Neural progenitor cell (in vitro differentiated cells): ENCODE measurements around the gene SLC15A4. TPM values are rescaled to one million over a fixed set of nuclear protein-coding genes. Genes with fewer than 3 reads are reported as not detected.

ENCODE experiments used
- DNase-seq: peaks from one replicate; pipeline ENCODE4 v3.0.0-alpha.2; 2016; ENCODE audit warnings: low spot score
- H2AFZ ChIP-seq: fragments of 200-600 bp; sonication (generic); replicated peaks from 2 replicates; pipeline ENCODE4 v1.6.1; 2016; ENCODE audit warnings: antibody characterized with exemption
- H3F3A ChIP-seq: fragments of 200-600 bp; sonication (generic); 2 replicates; pipeline ENCODE4 v1.6.1; 2016; ENCODE audit warnings: antibody characterized with exemption, low read depth
- H3K27ac ChIP-seq: fragments of 200-600 bp; sonication (generic); 2 replicates; pipeline ENCODE4 v1.5.1; 2016; ENCODE audit warnings: mild to moderate bottlenecking
- H3K27me3 ChIP-seq: fragments of 200-600 bp; sonication (generic); 2 replicates; pipeline ENCODE4 v1.6.1; 2016; ENCODE audit warnings: mild to moderate bottlenecking, moderate library complexity
- H3K36me3 ChIP-seq: fragments of 200-600 bp; sonication (generic); 2 replicates; pipeline ENCODE4 v1.5.1; 2016
- H3K4me1 ChIP-seq: fragments of 200-600 bp; sonication (generic); 2 replicates; pipeline ENCODE4 v1.6.1; 2016; ENCODE audit warnings: mixed run types
- H3K4me2 ChIP-seq: fragments of 200-600 bp; sonication (generic); 2 replicates; pipeline ENCODE4 v1.6.1; 2016
- H3K4me3 ChIP-seq: fragments of 200-600 bp; sonication (generic); 2 replicates; pipeline ENCODE4 v1.5.1; 2016
- H3K79me2 ChIP-seq: fragments of 200-600 bp; sonication (generic); 2 replicates; pipeline ENCODE4 v1.6.1; 2016; ENCODE audit warnings: low read depth
- H3K9ac ChIP-seq: fragments of 200-600 bp; sonication (generic); 2 replicates; pipeline ENCODE4 v1.6.1; 2016
- H3K9me3 ChIP-seq: fragments of 200-600 bp; sonication (generic); 2 replicates; pipeline ENCODE4 v1.5.1; 2016; ENCODE audit warnings: low read depth
- H4K20me1 ChIP-seq: fragments of 200-600 bp; sonication (generic); 2 replicates; pipeline ENCODE4 v1.6.1; 2016; ENCODE audit warnings: low read depth
- H3K27ac Mint-ChIP-seq: 3 replicates; pipeline ENCODE4 v1.8.0; 2021; ENCODE audit warnings: mixed read lengths
- H3K27me3 Mint-ChIP-seq: 2 replicates; pipeline ENCODE4 v1.8.0; 2022; ENCODE audit warnings: low read depth, mild to moderate bottlenecking, inconsistent platforms, moderate library complexity, mixed read lengths; ENCODE audit not compliant: insufficient read depth
- H3K36me3 Mint-ChIP-seq: 3 replicates; pipeline ENCODE4 v1.8.0; 2021; ENCODE audit warnings: mixed read lengths
- H3K4me1 Mint-ChIP-seq: 3 replicates; pipeline ENCODE4 v1.8.0; 2021; ENCODE audit warnings: mixed read lengths
- H3K4me3 Mint-ChIP-seq: 3 replicates; pipeline ENCODE4 v1.8.0; 2021; ENCODE audit warnings: mild to moderate bottlenecking, moderate library complexity, mixed read lengths
- H3K9me3 Mint-ChIP-seq: 3 replicates; pipeline ENCODE4 v1.8.0; 2020; ENCODE audit warnings: mixed read lengths
- CTCF ChIP-seq: fragments of 200-600 bp; sonication (generic); IDR thresholded peaks from 2 replicates; pipeline ENCODE4 v1.5.1; 2017; ENCODE audit warnings: antibody characterized with exemption, mild to moderate bottlenecking
- EZH2 ChIP-seq: fragments of 200-600 bp; sonication (generic); IDR thresholded peaks from 2 replicates; pipeline ENCODE4 v1.6.1; 2017; ENCODE audit warnings: antibody characterized with exemption, mild to moderate bottlenecking, moderate library complexity
- EZH2phosphoT487 ChIP-seq: fragments of 200-600 bp; sonication (generic); IDR thresholded peaks from 2 replicates; pipeline ENCODE4 v1.6.1; 2017; ENCODE audit warnings: antibody characterized with exemption
- total RNA-seq: library from RNA; depleted of rRNA; stranded (reverse); fragments of >200 nt; gene quantifications from 2 replicates; pipeline ENCODE4 v1.2.3, GENCODE V29; 2015; ENCODE audit warnings: low replicate concordance

Gene SLC15A4
- total RNA-seq, 1 donor from 2014 or later, result 42.3 TPM

GRCh38 chr12:128830505-128830893, 6.7 kb upstream of the SLC15A4 start:
- Histone ChIP-seq H2AFZ (no peak overlapping the region), H3K36me3 (no peaks in the 10 kb centered on the region), H3K4me2 (no peak overlapping the region), H3K4me3 (no peak overlapping the region), H3K27me3 (no peaks in the 10 kb centered on the region), H3F3A (no peaks in the 10 kb centered on the region), H3K9ac (no peak overlapping the region), H3K9me3 (no peaks in the 10 kb centered on the region), H4K20me1 (no peaks in the 10 kb centered on the region), H3K4me1 (no peaks in the 10 kb centered on the region), H3K27ac (no peak overlapping the region), H3K79me2 (no peaks in the 10 kb centered on the region)
- TF ChIP-seq EZH2phosphoT487 (no peak), CTCF (no peak), EZH2 (no peak)
- Mint-ChIP-seq H3K36me3 (no peaks in the 10 kb centered on the region), H3K4me1 (peaks cover 4% of the 10 kb centered on the region), H3K4me3 (no peak overlapping the region), H3K27me3 (peaks cover 2% of the 10 kb centered on the region), H3K27ac (no peak overlapping the region), H3K9me3 (peaks cover 1% of the 10 kb centered on the region)
- no peak for DNase-seq

GRCh38 chr12:128829861-128830504, 6.2 kb upstream of the SLC15A4 start:
- no peak for DNase-seq
- H3K4me3 Mint-ChIP-seq, result no peak overlapping the region

GRCh38 chr12:128827724-128828123, 4.0 kb upstream of the SLC15A4 start:
- Mint-ChIP-seq H3K27me3 (peaks cover 2% of the 10 kb centered on the region), H3K4me3 (no peak overlapping the region)
- H3K27me3 ChIP-seq, result no peaks in the 10 kb centered on the region

More at GRCh38 chr12:128829861-128830504, 6.2 kb upstream of the SLC15A4 start:
- TF ChIP-seq CTCF (no peak), EZH2 (no peak), EZH2phosphoT487 (no peak)
- Histone ChIP-seq H3K27me3 (no peaks in the 10 kb centered on the region), H3F3A (no peaks in the 10 kb centered on the region), H3K27ac (no peak overlapping the region), H2AFZ (no peak overlapping the region), H4K20me1 (no peaks in the 10 kb centered on the region), H3K36me3 (no peaks in the 10 kb centered on the region), H3K4me2 (no peak overlapping the region), H3K79me2 (no peaks in the 10 kb centered on the region), H3K4me3 (no peak overlapping the region), H3K4me1 (peaks cover 1% of the 10 kb centered on the region), H3K9ac (no peak overlapping the region), H3K9me3 (no peaks in the 10 kb centered on the region)
- H3K4me1 Mint-ChIP-seq, result peaks cover 5% of the 10 kb centered on the region
- no peak overlapping the region for H3K27ac Mint-ChIP-seq
- H3K9me3 Mint-ChIP-seq, result no peaks in the 10 kb centered on the region
- no peaks in the 10 kb centered on the region for H3K36me3 Mint-ChIP-seq
- H3K27me3 Mint-ChIP-seq, result peaks cover 2% of the 10 kb centered on the region

More at GRCh38 chr12:128827724-128828123, 4.0 kb upstream of the SLC15A4 start:
- H2AFZ ChIP-seq, result no peak overlapping the region
- no peak overlapping the region for H3K4me2 ChIP-seq
- peaks cover 8% of the 10 kb centered on the region for H3K79me2 ChIP-seq
- no peak overlapping the region for H3K27ac Mint-ChIP-seq
- no peak overlapping the region for H3K9ac ChIP-seq
- H3K4me1 Mint-ChIP-seq, result peaks cover 9% of the 10 kb centered on the region
- H3K9me3 Mint-ChIP-seq, result no peaks in the 10 kb centered on the region
- TF ChIP-seq EZH2phosphoT487 (no peak), EZH2 (no peak), CTCF (no peak)
- no peaks in the 10 kb centered on the region for H3K9me3 ChIP-seq
- no peak overlapping the region for H3K4me3 ChIP-seq
- H4K20me1 ChIP-seq, result peaks cover 6% of the 10 kb centered on the region
- H3K36me3 ChIP-seq, result no peaks in the 10 kb centered on the region
- H3K27ac ChIP-seq, result no peak overlapping the region
- peaks cover 12% of the 10 kb centered on the region for H3K4me1 ChIP-seq
- H3K36me3 Mint-ChIP-seq, result no peaks in the 10 kb centered on the region
- DNase-seq, result no peak
- H3F3A ChIP-seq, result peaks cover 9% of the 10 kb centered on the region
